GM23248 (cell line): ENCODE data around the gene NDUFA11. TPM values are rescaled to one million over a fixed set of nuclear protein-coding genes. Genes with fewer than 3 reads are reported as not detected.

Experiments
- DNase-seq: peaks from one replicate; pipeline ENCODE4 v3.0.0-alpha.2; 2015
- H2AFZ ChIP-seq: fragments of 200-600 bp; sonication (generic); 2 replicates; pipeline ENCODE4 v1.6.1; 2016; ENCODE audit warnings: antibody characterized with exemption
- H3F3A ChIP-seq: fragments of 200-600 bp; sonication (generic); 2 replicates; pipeline ENCODE4 v1.6.1; 2016; ENCODE audit warnings: mild to moderate bottlenecking, antibody characterized with exemption, mixed run types; ENCODE audit not compliant: insufficient read depth
- H3K27ac ChIP-seq: fragments of 200-600 bp; sonication (generic); 2 replicates; pipeline ENCODE4 v1.5.1; 2016; ENCODE audit warnings: mild to moderate bottlenecking
- H3K27me3 ChIP-seq: fragments of 200-600 bp; sonication (generic); replicated peaks from 2 replicates; pipeline ENCODE4 v1.6.1; 2016; ENCODE audit warnings: mild to moderate bottlenecking; ENCODE audit not compliant: insufficient read depth
- H3K36me3 ChIP-seq: fragments of 200-600 bp; sonication (generic); 2 replicates; pipeline ENCODE4 v1.6.1; 2016; ENCODE audit warnings: low read depth, mild to moderate bottlenecking
- H3K4me1 ChIP-seq: fragments of 200-600 bp; sonication (generic); 2 replicates; pipeline ENCODE4 v1.6.1; 2016; ENCODE audit warnings: mild to moderate bottlenecking; ENCODE audit not compliant: insufficient read depth
- H3K4me2 ChIP-seq: fragments of 200-600 bp; sonication (generic); one replicate; pipeline ENCODE4 v1.6.1; 2016; ENCODE audit warnings: mild to moderate bottlenecking; ENCODE audit not compliant: unreplicated experiment
- H3K4me3 ChIP-seq: fragments of 200-600 bp; sonication (generic); 2 replicates; pipeline ENCODE4 v1.5.1; 2016; ENCODE audit warnings: mild to moderate bottlenecking
- H3K79me2 ChIP-seq: fragments of 200-600 bp; sonication (generic); 2 replicates; pipeline ENCODE4 v1.6.1; 2016; ENCODE audit warnings: mild to moderate bottlenecking; ENCODE audit not compliant: insufficient read depth
- H3K9ac ChIP-seq: fragments of 200-600 bp; sonication (generic); 2 replicates; pipeline ENCODE4 v1.6.1; 2016; ENCODE audit warnings: mild to moderate bottlenecking
- H3K9me2 ChIP-seq: fragments of 200-600 bp; sonication (generic); 2 replicates; pipeline ENCODE4 v1.6.1; 2016; ENCODE audit warnings: mixed run types, mild to moderate bottlenecking, moderate library complexity; ENCODE audit not compliant: insufficient read depth
- H3K9me3 ChIP-seq: fragments of 200-600 bp; sonication (generic); one replicate; pipeline ENCODE4 v1.6.1; 2017; ENCODE audit warnings: low read depth
- H4K20me1 ChIP-seq: fragments of 200-600 bp; sonication (generic); 2 replicates; pipeline ENCODE4 v1.6.0; 2016; ENCODE audit not compliant: insufficient read depth
- EZH2 ChIP-seq: fragments of 200-600 bp; sonication (generic); IDR thresholded peaks from 2 replicates; pipeline ENCODE4 v1.6.1; 2018; ENCODE audit warnings: antibody characterized with exemption, mild to moderate bottlenecking; ENCODE audit not compliant: insufficient read depth, poor library complexity, severe bottlenecking
- EZH2phosphoT487 ChIP-seq: fragments of 200-600 bp; sonication (generic); IDR thresholded peaks from 2 replicates; pipeline ENCODE4 v1.6.1; 2018; ENCODE audit warnings: antibody characterized with exemption, moderate library complexity, mild to moderate bottlenecking, low read depth; ENCODE audit not compliant: insufficient read depth
- WGBS, 2 experiments: methylation state at CpG; one replicate each; pipeline ENCODE4 v1.1.6; 2015 to 2017; ENCODE audit warnings: low lambda C conversion rate in 2 of 2, low coverage in 1 of 2; ENCODE audit errors: missing lambda C conversion rate in 2 of 2; 5-methylcytosine and 5-hydroxymethylcytosine counted together
- in situ Hi-C: fragments of 300-500 bp; cut with MboI; formaldehyde crosslinking; loops from 2 replicates; pipeline ENCODE4 v1.15.0; 2020
- polyA plus RNA-seq: library from polyadenylated mRNA; unstranded; fragments of >200 nt; fragmentation: Nextera tagmentation; extraction: Ambion mirVana; gene quantifications from 2 replicates; pipeline ENCODE4 v1.2.1, GENCODE V29; 2016
- total RNA-seq: library from RNA; depleted of rRNA; stranded (reverse); fragments of >200 nt; shearing (Covaris generic); gene quantifications from 2 replicates; pipeline ENCODE4 v1.2.3, GENCODE V29; 2014

Gene NDUFA11
- total and polyA plus RNA-seq, 2 experiments from 2014 or later, result 231 to 588 TPM

DNA sequence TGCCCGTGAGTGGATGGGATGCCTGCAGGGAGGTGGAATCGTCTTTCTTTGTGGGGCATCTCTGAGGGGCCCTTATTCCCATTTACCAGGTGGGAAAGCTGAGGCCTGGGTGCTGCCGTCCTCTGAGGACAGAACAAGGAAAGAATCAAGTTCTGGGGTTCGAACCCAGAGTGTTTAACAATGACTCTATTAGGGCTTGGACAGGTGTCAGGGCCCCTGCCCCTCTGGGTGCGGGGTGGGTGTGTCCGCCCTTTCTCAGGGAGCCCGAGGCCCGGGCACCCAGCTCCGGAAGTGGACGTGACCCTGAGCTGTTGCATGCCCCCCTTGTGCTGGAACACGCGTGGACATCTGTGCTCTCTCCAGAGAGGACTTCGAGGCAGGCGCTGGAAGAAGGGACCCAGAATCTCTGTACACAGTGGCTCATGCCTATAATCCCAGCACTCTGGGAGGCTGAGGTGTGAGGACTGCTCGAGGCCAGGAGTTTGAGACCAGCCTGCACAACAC is 10.8 kb downstream of the NDUFA11 start:
- Histone ChIP-seq H3K27ac (no peak overlapping the region), H3K9me3 (no peaks in the 10 kb centered on the region), H2AFZ (no peak overlapping the region), H3K4me3 (no peak overlapping the region), H3K4me1 (no peaks in the 10 kb centered on the region), H3K36me3 (no peaks in the 10 kb centered on the region), H3K27me3 (no peaks in the 10 kb centered on the region), H3K79me2 (peaks cover 5% of the 10 kb centered on the region), H3F3A (no peaks in the 10 kb centered on the region), H3K9me2 (no peaks in the 10 kb centered on the region), H3K4me2 (no peak overlapping the region), H3K9ac (no peak overlapping the region), H4K20me1 (no peaks in the 10 kb centered on the region)
- 40% methylated on average over 15 of the region's 15 CpGs for WGBS, 2 experiments
- no peak for DNase-seq
- no peak for TF ChIP-seq EZH2
- no peak for TF ChIP-seq EZH2phosphoT487
- in situ Hi-C loops, result loop anchor here (5.0 kb wide), 1 partner anchor 91 kb away; no protein-coding TSS in a partner anchor

DNA sequence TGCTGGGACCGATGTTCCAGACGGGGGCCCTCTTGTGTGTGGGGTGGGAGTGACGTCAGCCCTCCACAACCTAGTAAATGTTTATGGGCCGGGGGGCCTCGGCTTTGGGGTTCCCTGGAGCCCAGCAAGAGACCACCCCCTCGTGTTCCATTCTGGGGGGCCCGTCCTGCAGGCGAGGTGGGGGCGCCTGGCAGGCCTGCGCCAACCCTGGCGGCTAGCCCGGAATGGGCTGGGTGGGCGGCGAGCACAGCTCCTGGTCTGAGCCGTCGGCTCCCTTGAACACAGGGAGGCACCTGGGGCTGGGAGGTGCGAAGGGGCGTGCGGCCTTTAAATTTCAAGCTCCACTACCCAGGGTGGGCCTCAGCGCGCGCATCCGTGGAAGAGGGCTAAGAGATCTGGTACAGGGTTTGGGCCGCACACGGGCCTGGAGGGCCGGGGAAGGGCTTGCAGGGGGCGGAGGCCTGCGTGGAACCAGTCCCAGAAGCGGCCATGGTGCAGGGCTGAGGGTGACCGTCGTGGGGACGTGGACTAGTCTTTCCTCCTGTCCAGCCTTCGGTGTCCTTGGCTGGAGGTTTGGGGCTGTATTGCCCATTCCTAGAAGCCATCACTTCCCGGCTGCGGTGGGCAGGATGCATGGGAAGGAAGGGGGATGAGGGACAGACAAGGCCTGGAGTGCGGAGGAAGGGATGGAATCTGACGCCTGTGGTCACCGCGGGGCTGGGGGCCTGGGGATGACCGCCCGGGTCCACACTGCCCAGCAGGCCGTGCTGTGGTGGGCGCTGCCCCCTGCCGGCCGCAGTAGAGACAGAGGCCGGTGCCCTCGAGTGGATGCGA is 11.4 kb downstream of the NDUFA11 start:
- H4K20me1 ChIP-seq, result no peaks in the 10 kb centered on the region
- in situ Hi-C loops, result loop anchor here (5.0 kb wide), 1 partner anchor 90 kb away; no protein-coding TSS in a partner anchor
- H3F3A ChIP-seq, result no peaks in the 10 kb centered on the region
- TF ChIP-seq EZH2phosphoT487, result no peak
- TF ChIP-seq EZH2, result no peak
- H3K4me1 ChIP-seq, result no peaks in the 10 kb centered on the region
- no peak overlapping the region for H3K4me3 ChIP-seq
- no peak overlapping the region for H3K9ac ChIP-seq
- no peaks in the 10 kb centered on the region for H3K9me2 ChIP-seq
- H3K4me2 ChIP-seq, result no peak overlapping the region
- no peaks in the 10 kb centered on the region for H3K79me2 ChIP-seq
- H3K36me3 ChIP-seq, result no peaks in the 10 kb centered on the region
- no peak overlapping the region for H3K27ac ChIP-seq
- H3K27me3 ChIP-seq, result no peaks in the 10 kb centered on the region
- WGBS, 2 experiments, result 11 to 12% methylated on average over 34 to 43 of the region's 48 CpGs
- DNase-seq, result peak; percentile 67
- H2AFZ ChIP-seq, result no peak overlapping the region
- no peaks in the 10 kb centered on the region for H3K9me3 ChIP-seq

- Histone ChIP-seq H4K20me1 (no peaks in the 10 kb centered on the region), H3K27ac (no peak overlapping the region), H2AFZ (no peak overlapping the region), H3K4me2 (no peak overlapping the region), H3F3A (no peaks in the 10 kb centered on the region), H3K9me3 (no peaks in the 10 kb centered on the region), H3K4me1 (no peaks in the 10 kb centered on the region), H3K9ac (no peak overlapping the region), H3K27me3 (no peaks in the 10 kb centered on the region), H3K9me2 (no peaks in the 10 kb centered on the region), H3K79me2 (no peaks in the 10 kb centered on the region), H3K4me3 (no peak overlapping the region), H3K36me3 (no peaks in the 10 kb centered on the region)
- WGBS, 2 experiments, result 49 to 50% methylated on average over 4 of the region's 4 CpGs
- DNase-seq, result no peak
- in situ Hi-C loops, result loop anchor here (5.0 kb wide), 1 partner anchor 89 kb away; no protein-coding TSS in a partner anchor
- no peak for TF ChIP-seq EZH2phosphoT487
- TF ChIP-seq EZH2, result no peak
These were observed 12.0 kb downstream of the NDUFA11 start for GRCh38 chr19:5891572-5891937.

DNA sequence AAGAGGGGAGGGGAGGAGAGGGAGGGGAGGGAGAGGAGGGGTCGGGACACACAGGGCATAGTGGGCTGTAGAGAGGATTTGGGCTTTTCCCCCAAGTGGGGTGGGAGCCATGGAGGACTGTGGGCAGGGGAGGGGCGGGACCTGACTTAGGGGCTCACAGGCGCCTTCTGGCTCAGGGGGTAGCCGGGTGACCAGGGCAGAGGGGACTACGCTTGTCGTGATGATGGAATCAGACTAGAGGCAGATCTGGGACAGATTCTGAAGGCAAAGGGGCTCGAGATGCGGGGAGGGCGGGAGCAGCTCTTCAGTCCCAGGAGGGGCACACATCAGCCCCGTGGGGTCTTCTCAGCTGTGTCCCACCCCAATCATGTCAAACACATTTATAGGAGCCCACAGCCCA is 13.5 kb downstream of the NDUFA11 start:
- Histone ChIP-seq H3K36me3 (no peaks in the 10 kb centered on the region), H3K9me2 (no peaks in the 10 kb centered on the region), H3F3A (no peaks in the 10 kb centered on the region), H3K9ac (no peak overlapping the region), H2AFZ (no peak overlapping the region), H3K79me2 (no peaks in the 10 kb centered on the region), H3K9me3 (no peaks in the 10 kb centered on the region), H3K4me2 (no peak overlapping the region), H3K27me3 (no peaks in the 10 kb centered on the region), H4K20me1 (no peaks in the 10 kb centered on the region), H3K4me1 (no peaks in the 10 kb centered on the region), H3K27ac (no peak overlapping the region), H3K4me3 (no peak overlapping the region)
- no peak for TF ChIP-seq EZH2
- no peak for TF ChIP-seq EZH2phosphoT487
- in situ Hi-C loops, result loop anchor here (5.0 kb wide), 1 partner anchor 88 kb away; no protein-coding TSS in a partner anchor
- no peak for DNase-seq
- 0 to 21% methylated on average over 1 to 10 of the region's 10 CpGs for WGBS, 2 experiments
